Measurements from ENCODE around the gene HELZ2. TPM values are rescaled to one million over a fixed set of nuclear protein-coding genes. Genes with fewer than 3 reads are reported as not detected.

HELZ2 gene
- total RNA-seq, 1 donor from 2014 or later = 188 TPM

DNA sequence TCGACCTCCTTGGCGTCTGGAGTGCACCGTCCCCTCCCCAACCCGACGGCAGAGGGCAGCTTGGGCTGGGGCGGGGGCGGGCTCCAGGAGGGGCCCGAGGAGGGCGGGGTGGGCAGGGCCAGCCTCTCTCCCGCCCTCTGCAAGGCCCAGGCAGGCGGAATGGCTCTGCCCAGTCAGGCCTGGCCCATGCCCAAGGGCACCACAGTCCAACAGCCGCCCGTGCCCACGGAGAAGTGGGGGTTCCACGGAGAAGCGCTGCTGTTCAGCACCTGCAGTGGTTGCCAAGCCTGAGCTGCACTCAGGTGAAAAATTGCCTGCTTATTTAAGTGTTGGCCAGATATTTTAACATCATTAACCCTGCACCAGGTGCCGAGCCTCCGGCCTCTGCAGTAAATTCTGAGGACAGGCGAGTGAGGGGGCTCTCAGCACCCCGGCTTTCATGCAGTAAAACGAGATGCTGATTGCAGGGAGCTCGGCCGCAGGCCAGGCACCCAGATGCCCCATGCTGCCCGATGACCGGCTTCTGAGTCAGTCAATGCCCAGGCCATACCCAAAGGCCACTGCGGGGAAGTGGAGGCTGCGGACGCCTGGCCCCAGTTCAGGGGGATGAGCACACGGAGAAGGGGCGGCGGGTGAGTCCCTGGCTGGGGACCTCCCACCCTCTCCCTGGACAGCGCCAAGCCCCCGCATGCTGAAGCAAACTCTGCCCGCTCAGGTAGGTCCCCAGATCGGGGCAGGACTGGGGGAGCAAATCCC, 26.1 kb downstream of the HELZ2 start, which contains the start of gene SRMS:
TSS of gene SRMS (minus strand) at position 25 of the 756 bp plus-strand sequence. CDS start 286 bp downstream, outside the sequence.
- no peak within 1 kb of the TSS for H2AFZ ChIP-seq (ENCODE audit: low read depth, low read length)
- H3K36me3 ChIP-seq (ENCODE audit: insufficient read depth, low read length) = no peaks in the 10 kb centered on the region
- no peaks in the 10 kb centered on the region for H3K4me1 ChIP-seq (ENCODE audit: insufficient read depth, low read length)
- H4K20me1 ChIP-seq (ENCODE audit: insufficient read depth, low read length) = no peaks in the 10 kb centered on the region
- no peak for TF ChIP-seq EZH2 (IDR thresholded peaks at IDR 0.05; ENCODE audit: insufficient read depth, low read length)
- TF ChIP-seq, protein P1, sequence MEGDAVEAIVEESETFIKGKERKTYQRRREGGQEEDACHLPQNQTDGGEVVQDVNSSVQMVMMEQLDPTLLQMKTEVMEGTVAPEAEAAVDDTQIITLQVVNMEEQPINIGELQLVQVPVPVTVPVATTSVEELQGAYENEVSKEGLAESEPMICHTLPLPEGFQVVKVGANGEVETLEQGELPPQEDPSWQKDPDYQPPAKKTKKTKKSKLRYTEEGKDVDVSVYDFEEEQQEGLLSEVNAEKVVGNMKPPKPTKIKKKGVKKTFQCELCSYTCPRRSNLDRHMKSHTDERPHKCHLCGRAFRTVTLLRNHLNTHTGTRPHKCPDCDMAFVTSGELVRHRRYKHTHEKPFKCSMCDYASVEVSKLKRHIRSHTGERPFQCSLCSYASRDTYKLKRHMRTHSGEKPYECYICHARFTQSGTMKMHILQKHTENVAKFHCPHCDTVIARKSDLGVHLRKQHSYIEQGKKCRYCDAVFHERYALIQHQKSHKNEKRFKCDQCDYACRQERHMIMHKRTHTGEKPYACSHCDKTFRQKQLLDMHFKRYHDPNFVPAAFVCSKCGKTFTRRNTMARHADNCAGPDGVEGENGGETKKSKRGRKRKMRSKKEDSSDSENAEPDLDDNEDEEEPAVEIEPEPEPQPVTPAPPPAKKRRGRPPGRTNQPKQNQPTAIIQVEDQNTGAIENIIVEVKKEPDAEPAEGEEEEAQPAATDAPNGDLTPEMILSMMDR (IDR thresholded peaks at IDR 0.05; ENCODE audit: insufficient read depth, low read depth, low read length) = no peak
- DNase-seq (ENCODE audit: low read depth) = no peak
- H3K4me2 ChIP-seq (ENCODE audit: low read length) = no peak within 1 kb of the TSS
- no peak for FAIRE-seq
- Mint-ChIP-seq H3K36me3 (ENCODE audit: low read depth, unreplicated experiment) (peaks cover 2% of the 10 kb centered on the region), H3K4me3 (ENCODE audit: unreplicated experiment) (no peak within 1 kb of the TSS), H3K27me3 (ENCODE audit: low read depth, unreplicated experiment) (peaks cover 7% of the 10 kb centered on the region), H3K9me3 (ENCODE audit: unreplicated experiment) (no peaks in the 10 kb centered on the region), H3K4me1 (ENCODE audit: low read depth, unreplicated experiment) (peaks cover 2% of the 10 kb centered on the region), H3K27ac (ENCODE audit: unreplicated experiment) (no peak within 1 kb of the TSS)
- H3K9me3 ChIP-seq (ENCODE audit: insufficient read depth, low read depth, low read length) = no peaks in the 10 kb centered on the region
- no peaks in the 10 kb centered on the region for H3K27me3 ChIP-seq (ENCODE audit: insufficient read depth, low read length)
- no peak within 1 kb of the TSS for H3K9ac ChIP-seq (ENCODE audit: low read length)
- H3K27ac ChIP-seq (ENCODE audit: low read depth, low read length) = no peak within 1 kb of the TSS
- no peaks in the 10 kb centered on the region for H3K79me2 ChIP-seq (ENCODE audit: insufficient read depth, low read length)
- H3K4me3 ChIP-seq (ENCODE audit: insufficient read depth, low read depth, low read length) = no peak within 1 kb of the TSS

DNA sequence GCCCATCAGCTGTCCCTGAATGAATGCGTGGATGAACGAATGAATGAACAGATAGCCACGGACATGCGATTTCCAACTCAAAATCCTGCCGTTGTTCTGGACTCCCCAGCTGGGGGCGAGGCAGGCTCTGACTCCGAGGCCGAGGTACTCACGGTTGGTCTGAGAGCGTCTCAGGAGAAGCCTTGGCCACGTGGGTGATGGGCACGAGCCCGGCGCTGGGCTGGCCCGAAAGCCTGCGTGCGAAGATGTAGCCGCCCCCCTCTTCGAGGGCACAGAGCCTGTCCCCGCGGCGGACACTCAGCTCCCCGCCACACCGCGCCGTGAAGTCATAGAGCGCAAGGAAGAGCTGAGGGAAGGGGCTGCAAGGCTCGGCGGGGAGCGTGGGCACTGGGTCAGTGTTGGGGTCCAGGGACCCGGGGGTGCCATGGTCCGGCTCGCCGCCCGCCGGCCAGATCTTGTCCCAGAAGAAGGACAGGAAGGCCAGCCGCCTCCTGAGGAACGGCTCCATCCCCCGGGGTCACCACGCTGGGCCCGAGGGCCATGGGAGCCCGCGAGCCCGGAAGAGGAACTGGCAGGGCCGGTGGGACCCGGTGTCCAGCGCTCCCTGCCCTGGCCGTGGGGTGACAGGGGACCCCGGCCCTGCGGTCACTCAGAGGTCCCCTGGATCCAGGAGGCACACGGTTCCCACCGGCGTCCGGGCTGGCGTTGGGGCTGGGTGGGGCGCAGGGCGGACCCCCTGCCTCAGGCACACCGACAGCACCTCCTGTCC, 26.9 kb downstream of the HELZ2 start:
- Mint-ChIP-seq H3K9me3 (ENCODE audit: unreplicated experiment) (no peaks in the 10 kb centered on the region), H3K27me3 (ENCODE audit: low read depth, unreplicated experiment) (peaks cover 7% of the 10 kb centered on the region), H3K4me3 (ENCODE audit: unreplicated experiment) (no peak overlapping the region), H3K4me1 (ENCODE audit: low read depth, unreplicated experiment) (peaks cover 2% of the 10 kb centered on the region), H3K27ac (ENCODE audit: unreplicated experiment) (no peak overlapping the region), H3K36me3 (ENCODE audit: low read depth, unreplicated experiment) (peaks cover 2% of the 10 kb centered on the region)
- Histone ChIP-seq H3K9me3 (ENCODE audit: insufficient read depth, low read depth, low read length) (no peaks in the 10 kb centered on the region), H3K9ac (ENCODE audit: low read length) (no peak overlapping the region), H3K4me2 (ENCODE audit: low read length) (no peak overlapping the region), H3K4me3 (ENCODE audit: insufficient read depth, low read depth, low read length) (no peak overlapping the region), H3K79me2 (ENCODE audit: insufficient read depth, low read length) (no peaks in the 10 kb centered on the region), H3K27me3 (ENCODE audit: insufficient read depth, low read length) (no peaks in the 10 kb centered on the region), H3K27ac (ENCODE audit: low read depth, low read length) (no peak overlapping the region), H3K4me1 (ENCODE audit: insufficient read depth, low read length) (no peaks in the 10 kb centered on the region), H2AFZ (ENCODE audit: low read depth, low read length) (no peak overlapping the region), H4K20me1 (ENCODE audit: insufficient read depth, low read length) (no peaks in the 10 kb centered on the region), H3K36me3 (ENCODE audit: insufficient read depth, low read length) (no peaks in the 10 kb centered on the region)
- TF ChIP-seq, protein P1 (IDR thresholded peaks at IDR 0.05; ENCODE audit: insufficient read depth, low read depth, low read length) = no peak
- TF ChIP-seq EZH2 (IDR thresholded peaks at IDR 0.05; ENCODE audit: insufficient read depth, low read length) = peak; percentile 26
- DNase-seq (ENCODE audit: low read depth) = no peak
- FAIRE-seq = no peak
